ENCODE results near the gene SENP2. TPM values are rescaled to one million over a fixed set of nuclear protein-coding genes. Genes with fewer than 3 reads are reported as not detected.
A peak's percentile ranks its signal among the peaks of the same experiment; 100 is the strongest.

SENP2 gene
- total and polyA plus RNA-seq, 9 of the 15 experiments (the other 6 are each of a cell fraction or from before 2014, with no cell fraction given): 11.8 to 67.1 (median 41.1) TPM

DNA sequence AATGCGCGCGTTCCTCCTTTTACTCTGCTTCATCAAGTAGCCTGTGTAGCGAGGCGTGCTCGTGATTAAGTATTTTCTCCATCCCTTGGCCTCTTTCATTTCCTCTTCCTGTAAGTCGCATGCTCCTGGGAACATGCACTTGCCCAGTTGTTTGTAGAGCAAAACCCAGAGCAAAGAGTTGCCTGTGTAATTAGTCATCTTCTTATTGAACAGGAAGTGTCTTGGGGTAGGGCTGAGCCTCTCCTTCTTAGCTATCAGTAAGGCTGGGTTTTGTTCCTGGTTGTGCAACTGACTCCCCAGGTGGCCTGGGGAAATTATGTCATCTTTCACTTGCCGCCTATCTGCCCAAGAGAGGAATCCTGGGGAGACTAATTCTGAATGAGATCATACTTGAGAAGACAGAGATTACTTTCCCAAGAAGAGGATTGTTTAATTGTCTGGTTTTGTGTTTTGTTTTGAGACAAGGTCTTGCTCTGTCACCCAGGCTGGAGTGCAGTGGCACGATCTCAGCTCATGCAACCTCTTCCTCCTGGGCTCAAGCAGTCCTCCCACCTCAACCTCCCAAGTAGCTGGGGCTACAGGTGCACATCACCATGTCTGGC is 48.6 kb upstream of the SENP2 start (continued):
- TF ChIP-seq, protein P1, sequence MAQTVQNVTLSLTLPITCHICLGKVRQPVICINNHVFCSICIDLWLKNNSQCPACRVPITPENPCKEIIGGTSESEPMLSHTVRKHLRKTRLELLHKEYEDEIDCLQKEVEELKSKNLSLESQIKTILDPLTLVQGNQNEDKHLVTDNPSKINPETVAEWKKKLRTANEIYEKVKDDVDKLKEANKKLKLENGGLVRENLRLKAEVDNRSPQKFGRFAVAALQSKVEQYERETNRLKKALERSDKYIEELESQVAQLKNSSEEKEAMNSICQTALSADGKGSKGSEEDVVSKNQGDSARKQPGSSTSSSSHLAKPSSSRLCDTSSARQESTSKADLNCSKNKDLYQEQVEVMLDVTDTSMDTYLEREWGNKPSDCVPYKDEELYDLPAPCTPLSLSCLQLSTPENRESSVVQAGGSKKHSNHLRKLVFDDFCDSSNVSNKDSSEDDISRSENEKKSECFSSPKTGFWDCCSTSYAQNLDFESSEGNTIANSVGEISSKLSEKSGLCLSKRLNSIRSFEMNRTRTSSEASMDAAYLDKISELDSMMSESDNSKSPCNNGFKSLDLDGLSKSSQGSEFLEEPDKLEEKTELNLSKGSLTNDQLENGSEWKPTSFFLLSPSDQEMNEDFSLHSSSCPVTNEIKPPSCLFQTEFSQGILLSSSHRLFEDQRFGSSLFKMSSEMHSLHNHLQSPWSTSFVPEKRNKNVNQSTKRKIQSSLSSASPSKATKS (CRISPR knock-in tag; IDR thresholded peaks at IDR 0.05): no peak
- no peak for TF ChIP-seq GATA2 (CRISPR knock-in tag; IDR thresholded peaks at IDR 0.05)
- TF ChIP-seq SMARCB1 (IDR thresholded peaks at IDR 0.05; ENCODE audit: insufficient read length, low read depth): no peak
- TF ChIP-seq ZNF79 (CRISPR knock-in tag; IDR thresholded peaks at IDR 0.05; ENCODE audit: low read depth): no peak
- no peak for TF ChIP-seq ZBED1 (IDR thresholded peaks at IDR 0.05)
- TF ChIP-seq KAT8 (IDR thresholded peaks at IDR 0.05; ENCODE audit: low read depth): no peak
- TF ChIP-seq, protein P2, sequence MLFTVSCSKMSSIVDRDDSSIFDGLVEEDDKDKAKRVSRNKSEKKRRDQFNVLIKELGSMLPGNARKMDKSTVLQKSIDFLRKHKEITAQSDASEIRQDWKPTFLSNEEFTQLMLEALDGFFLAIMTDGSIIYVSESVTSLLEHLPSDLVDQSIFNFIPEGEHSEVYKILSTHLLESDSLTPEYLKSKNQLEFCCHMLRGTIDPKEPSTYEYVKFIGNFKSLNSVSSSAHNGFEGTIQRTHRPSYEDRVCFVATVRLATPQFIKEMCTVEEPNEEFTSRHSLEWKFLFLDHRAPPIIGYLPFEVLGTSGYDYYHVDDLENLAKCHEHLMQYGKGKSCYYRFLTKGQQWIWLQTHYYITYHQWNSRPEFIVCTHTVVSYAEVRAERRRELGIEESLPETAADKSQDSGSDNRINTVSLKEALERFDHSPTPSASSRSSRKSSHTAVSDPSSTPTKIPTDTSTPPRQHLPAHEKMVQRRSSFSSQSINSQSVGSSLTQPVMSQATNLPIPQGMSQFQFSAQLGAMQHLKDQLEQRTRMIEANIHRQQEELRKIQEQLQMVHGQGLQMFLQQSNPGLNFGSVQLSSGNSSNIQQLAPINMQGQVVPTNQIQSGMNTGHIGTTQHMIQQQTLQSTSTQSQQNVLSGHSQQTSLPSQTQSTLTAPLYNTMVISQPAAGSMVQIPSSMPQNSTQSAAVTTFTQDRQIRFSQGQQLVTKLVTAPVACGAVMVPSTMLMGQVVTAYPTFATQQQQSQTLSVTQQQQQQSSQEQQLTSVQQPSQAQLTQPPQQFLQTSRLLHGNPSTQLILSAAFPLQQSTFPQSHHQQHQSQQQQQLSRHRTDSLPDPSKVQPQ (CRISPR knock-in tag; IDR thresholded peaks at IDR 0.05; ENCODE audit: borderline replicate concordance): no peak
- no peak for TF ChIP-seq SRSF3 (IDR thresholded peaks at IDR 0.05; ENCODE audit: insufficient read depth, low read length)
- peak; percentile 81 for TF ChIP-seq ZEB2 (IDR thresholded peaks at IDR 0.05)
- no peak for TF ChIP-seq NFRKB (IDR thresholded peaks at IDR 0.05; ENCODE audit: low read depth)
- no peak for TF ChIP-seq HSF4 (CRISPR knock-in tag; IDR thresholded peaks at IDR 0.05; ENCODE audit: borderline replicate concordance)
- TF ChIP-seq, protein P3, sequence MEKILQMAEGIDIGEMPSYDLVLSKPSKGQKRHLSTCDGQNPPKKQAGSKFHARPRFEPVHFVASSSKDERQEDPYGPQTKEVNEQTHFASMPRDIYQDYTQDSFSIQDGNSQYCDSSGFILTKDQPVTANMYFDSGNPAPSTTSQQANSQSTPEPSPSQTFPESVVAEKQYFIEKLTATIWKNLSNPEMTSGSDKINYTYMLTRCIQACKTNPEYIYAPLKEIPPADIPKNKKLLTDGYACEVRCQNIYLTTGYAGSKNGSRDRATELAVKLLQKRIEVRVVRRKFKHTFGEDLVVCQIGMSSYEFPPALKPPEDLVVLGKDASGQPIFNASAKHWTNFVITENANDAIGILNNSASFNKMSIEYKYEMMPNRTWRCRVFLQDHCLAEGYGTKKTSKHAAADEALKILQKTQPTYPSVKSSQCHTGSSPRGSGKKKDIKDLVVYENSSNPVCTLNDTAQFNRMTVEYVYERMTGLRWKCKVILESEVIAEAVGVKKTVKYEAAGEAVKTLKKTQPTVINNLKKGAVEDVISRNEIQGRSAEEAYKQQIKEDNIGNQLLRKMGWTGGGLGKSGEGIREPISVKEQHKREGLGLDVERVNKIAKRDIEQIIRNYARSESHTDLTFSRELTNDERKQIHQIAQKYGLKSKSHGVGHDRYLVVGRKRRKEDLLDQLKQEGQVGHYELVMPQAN (IDR thresholded peaks at IDR 0.05; ENCODE audit: borderline replicate concordance): no peak
- TF ChIP-seq STAT5A (IDR thresholded peaks at IDR 0.05; ENCODE audit: borderline replicate concordance, low read length): no peak
- TF ChIP-seq, protein P4, sequence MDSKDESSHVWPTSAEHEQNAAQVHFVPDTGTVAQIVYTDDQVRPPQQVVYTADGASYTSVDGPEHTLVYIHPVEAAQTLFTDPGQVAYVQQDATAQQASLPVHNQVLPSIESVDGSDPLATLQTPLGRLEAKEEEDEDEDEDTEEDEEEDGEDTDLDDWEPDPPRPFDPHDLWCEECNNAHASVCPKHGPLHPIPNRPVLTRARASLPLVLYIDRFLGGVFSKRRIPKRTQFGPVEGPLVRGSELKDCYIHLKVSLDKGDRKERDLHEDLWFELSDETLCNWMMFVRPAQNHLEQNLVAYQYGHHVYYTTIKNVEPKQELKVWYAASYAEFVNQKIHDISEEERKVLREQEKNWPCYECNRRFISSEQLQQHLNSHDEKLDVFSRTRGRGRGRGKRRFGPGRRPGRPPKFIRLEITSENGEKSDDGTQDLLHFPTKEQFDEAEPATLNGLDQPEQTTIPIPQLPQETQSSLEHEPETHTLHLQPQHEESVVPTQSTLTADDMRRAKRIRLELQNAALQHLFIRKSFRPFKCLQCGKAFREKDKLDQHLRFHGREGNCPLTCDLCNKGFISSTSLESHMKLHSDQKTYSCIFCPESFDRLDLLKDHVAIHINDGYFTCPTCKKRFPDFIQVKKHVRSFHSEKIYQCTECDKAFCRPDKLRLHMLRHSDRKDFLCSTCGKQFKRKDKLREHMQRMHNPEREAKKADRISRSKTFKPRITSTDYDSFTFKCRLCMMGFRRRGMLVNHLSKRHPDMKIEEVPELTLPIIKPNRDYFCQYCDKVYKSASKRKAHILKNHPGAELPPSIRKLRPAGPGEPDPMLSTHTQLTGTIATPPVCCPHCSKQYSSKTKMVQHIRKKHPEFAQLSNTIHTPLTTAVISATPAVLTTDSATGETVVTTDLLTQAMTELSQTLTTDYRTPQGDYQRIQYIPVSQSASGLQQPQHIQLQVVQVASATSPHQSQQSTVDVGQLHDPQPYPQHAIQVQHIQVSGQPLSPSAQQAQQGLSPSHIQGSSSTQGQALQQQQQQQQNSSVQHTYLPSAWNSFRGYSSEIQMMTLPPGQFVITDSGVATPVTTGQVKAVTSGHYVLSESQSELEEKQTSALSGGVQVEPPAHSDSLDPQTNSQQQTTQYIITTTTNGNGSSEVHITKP (IDR thresholded peaks at IDR 0.05; ENCODE audit: partially characterized antibody): peak; percentile 43
- TF ChIP-seq, protein P5, sequence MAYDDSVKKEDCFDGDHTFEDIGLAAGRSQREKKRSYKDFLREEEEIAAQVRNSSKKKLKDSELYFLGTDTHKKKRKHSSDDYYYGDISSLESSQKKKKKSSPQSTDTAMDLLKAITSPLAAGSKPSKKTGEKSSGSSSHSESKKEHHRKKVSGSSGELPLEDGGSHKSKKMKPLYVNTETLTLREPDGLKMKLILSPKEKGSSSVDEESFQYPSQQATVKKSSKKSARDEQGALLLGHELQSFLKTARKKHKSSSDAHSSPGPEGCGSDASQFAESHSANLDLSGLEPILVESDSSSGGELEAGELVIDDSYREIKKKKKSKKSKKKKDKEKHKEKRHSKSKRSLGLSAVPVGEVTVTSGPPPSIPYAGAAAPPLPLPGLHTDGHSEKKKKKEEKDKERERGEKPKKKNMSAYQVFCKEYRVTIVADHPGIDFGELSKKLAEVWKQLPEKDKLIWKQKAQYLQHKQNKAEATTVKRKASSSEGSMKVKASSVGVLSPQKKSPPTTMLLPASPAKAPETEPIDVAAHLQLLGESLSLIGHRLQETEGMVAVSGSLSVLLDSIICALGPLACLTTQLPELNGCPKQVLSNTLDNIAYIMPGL (CRISPR knock-in tag; IDR thresholded peaks at IDR 0.05): no peak
- peak; percentile 84 for TF ChIP-seq FOSL1 (tag; conservative IDR thresholded peaks at IDR 0.05)
